Glutamatergic neuron (in vitro differentiated cells): ENCODE measurements around the gene CYBRD1. TPM values are rescaled to one million over a fixed set of nuclear protein-coding genes. Genes with fewer than 3 reads are reported as not detected.

ENCODE experiments used
- DNase-seq: peaks from one replicate; pipeline ENCODE4 v3.0.0; 2022
- H3K27ac Mint-ChIP-seq: one replicate; pipeline ENCODE4 v1.8.0; 2020; ENCODE audit warnings: mild to moderate bottlenecking, mixed read lengths, inconsistent platforms; ENCODE audit not compliant: unreplicated experiment
- H3K27me3 Mint-ChIP-seq: one replicate; pipeline ENCODE4 v1.8.0; 2020; ENCODE audit warnings: mild to moderate bottlenecking, moderate library complexity, mixed read lengths, inconsistent platforms; ENCODE audit not compliant: unreplicated experiment
- H3K36me3 Mint-ChIP-seq: one replicate; pipeline ENCODE4 v1.8.0; 2020; ENCODE audit warnings: mild to moderate bottlenecking, mixed read lengths, inconsistent platforms; ENCODE audit not compliant: unreplicated experiment
- H3K4me1 Mint-ChIP-seq: one replicate; pipeline ENCODE4 v1.8.0; 2020; ENCODE audit warnings: mild to moderate bottlenecking, low read depth, mixed read lengths, inconsistent platforms; ENCODE audit not compliant: unreplicated experiment
- H3K4me3 Mint-ChIP-seq: one replicate; pipeline ENCODE4 v1.8.0; 2020; ENCODE audit warnings: mild to moderate bottlenecking, mixed read lengths, inconsistent platforms; ENCODE audit not compliant: unreplicated experiment
- H3K9me3 Mint-ChIP-seq: one replicate; pipeline ENCODE4 v1.8.0; 2020; ENCODE audit warnings: mild to moderate bottlenecking, moderate library complexity, mixed read lengths, inconsistent platforms; ENCODE audit not compliant: unreplicated experiment
- CTCF ChIP-seq: fragments of 200-600 bp; sonication (generic); IDR thresholded peaks from one replicate; pipeline ENCODE4 v1.5.0; 2021; ENCODE audit not compliant: partially characterized antibody, unreplicated experiment
- total RNA-seq: library from RNA; stranded (reverse); fragmentation: NEBNext Ultra II Directional; extraction: Animal tissue kit (Norgen Biotek cat#: 25700); gene quantifications from one replicate; pipeline ENCODE4 v1.2.1, GENCODE V29; 2021; ENCODE audit not compliant: unreplicated experiment

Gene CYBRD1
- total RNA-seq, 1 donor from 2014 or later = 0.54 TPM

DNA sequence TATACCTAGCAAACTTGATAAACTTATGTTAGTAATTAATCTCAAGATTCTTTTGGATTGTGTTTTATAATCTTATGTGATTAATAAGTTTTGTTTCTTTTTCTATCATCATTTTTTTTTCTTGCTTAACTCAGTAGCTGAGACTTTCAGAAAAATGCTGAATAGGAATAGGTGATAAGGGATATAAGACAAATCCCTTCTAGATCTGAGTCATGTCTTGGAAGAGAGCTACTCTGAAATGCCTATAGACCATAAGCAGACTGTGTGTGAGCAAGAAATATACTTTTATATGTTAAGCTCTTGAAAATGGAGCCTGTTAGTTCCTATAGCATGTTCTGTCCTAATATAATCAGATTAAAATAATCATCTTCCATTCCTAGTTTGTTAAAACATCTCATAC is 29.6 kb downstream of the CYBRD1 start:
- no peaks in the 10 kb centered on the region for H3K4me1 Mint-ChIP-seq
- no peak overlapping the region for H3K27ac Mint-ChIP-seq
- TF ChIP-seq CTCF = no peak
- H3K4me3 Mint-ChIP-seq = no peak overlapping the region
- no peaks in the 10 kb centered on the region for H3K36me3 Mint-ChIP-seq
- no peaks in the 10 kb centered on the region for H3K27me3 Mint-ChIP-seq
- no peak for DNase-seq
- H3K9me3 Mint-ChIP-seq = no peaks in the 10 kb centered on the region

GRCh38 chr2:171553236-171553635 is 31.0 kb downstream of the CYBRD1 start:
- Mint-ChIP-seq H3K9me3 (no peaks in the 10 kb centered on the region), H3K27ac (no peak overlapping the region), H3K4me3 (no peak overlapping the region), H3K4me1 (no peaks in the 10 kb centered on the region), H3K36me3 (no peaks in the 10 kb centered on the region), H3K27me3 (no peaks in the 10 kb centered on the region)
- DNase-seq = no peak
- TF ChIP-seq CTCF = no peak

DNA sequence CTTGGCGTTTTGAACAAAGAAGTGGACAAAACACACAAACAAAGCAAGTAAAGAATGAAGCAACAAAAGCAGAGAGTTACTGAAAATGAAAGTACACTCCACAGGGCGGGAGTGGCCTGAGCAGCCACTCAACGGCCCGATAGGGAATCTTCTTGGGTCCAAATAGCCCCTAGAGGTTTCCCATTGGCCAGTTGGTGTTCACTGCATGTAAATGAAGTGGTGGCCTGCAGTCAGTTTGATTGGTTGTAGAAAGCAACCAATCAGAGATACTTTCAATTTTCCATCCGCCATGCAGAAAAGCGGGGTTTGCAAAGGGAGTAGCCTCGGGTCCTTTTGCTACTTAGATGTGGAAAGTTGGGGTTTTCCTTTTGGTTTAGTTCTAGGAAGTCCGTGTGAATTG is 31.6 kb downstream of the CYBRD1 start:
- no peak for DNase-seq
- no peak for TF ChIP-seq CTCF
- H3K4me1 Mint-ChIP-seq = no peaks in the 10 kb centered on the region
- H3K27ac Mint-ChIP-seq = no peak overlapping the region
- no peaks in the 10 kb centered on the region for H3K36me3 Mint-ChIP-seq
- no peaks in the 10 kb centered on the region for H3K9me3 Mint-ChIP-seq
- H3K27me3 Mint-ChIP-seq = no peaks in the 10 kb centered on the region
- no peak overlapping the region for H3K4me3 Mint-ChIP-seq

DNA sequence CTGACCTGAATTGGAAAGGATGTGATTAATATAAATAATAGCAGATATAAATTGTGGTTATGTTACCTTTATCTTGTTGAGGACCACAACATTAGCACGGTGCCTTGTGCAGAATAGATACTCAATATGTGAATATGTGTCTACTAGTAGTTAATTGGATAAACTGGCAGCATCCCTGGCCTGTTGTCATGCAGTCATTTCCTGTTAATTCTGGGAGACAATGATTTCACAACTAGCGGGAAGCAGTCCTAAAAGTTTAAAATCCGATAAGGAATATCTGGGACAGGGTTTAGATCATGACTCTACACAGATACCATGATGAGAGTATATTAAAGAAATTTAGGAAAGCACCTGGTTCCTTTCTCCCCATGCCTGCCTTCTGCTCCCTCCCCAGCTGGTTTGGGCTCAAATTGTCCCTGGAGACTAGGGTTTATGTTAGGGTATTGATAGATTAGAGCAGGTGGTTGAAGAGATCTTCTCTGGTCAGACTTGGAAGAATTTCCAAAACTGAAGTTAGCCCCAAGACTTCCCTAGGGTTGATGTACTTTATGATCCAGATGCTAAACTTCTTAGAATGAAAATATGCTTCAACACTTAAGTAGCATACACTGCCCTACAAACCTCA is 32.8 kb downstream of the CYBRD1 start:
- Mint-ChIP-seq H3K4me3 (no peak overlapping the region), H3K9me3 (peaks cover 3% of the 10 kb centered on the region), H3K27me3 (no peaks in the 10 kb centered on the region), H3K27ac (no peak overlapping the region), H3K36me3 (no peaks in the 10 kb centered on the region), H3K4me1 (no peaks in the 10 kb centered on the region)
- no peak for TF ChIP-seq CTCF
- no peak for DNase-seq

DNA sequence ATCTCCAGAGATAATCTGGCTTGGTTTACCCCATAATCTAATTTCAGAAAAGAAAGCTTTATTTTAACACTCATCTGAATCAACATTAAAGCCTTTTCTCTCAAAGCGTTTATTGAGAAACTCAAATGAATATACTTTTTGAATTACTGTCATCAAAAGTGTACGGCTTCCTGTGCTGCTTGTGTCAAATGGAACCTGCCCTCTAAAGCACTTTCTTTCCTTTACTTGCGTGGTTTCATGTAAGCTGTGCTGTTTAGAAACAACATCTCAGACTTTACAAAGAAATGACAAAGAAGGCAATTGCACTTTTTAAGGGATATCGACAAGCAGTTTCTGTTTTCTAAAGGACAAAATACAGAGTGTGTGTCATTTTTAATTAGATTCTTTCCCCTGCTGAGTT is 35.1 kb downstream of the CYBRD1 start:
- Mint-ChIP-seq H3K4me1 (no peaks in the 10 kb centered on the region), H3K4me3 (no peak overlapping the region), H3K27me3 (no peaks in the 10 kb centered on the region), H3K36me3 (no peaks in the 10 kb centered on the region), H3K27ac (no peak overlapping the region), H3K9me3 (peaks cover 3% of the 10 kb centered on the region)
- TF ChIP-seq CTCF = no peak
- DNase-seq = no peak
